Liver (tissue), 9 donors: ENCODE results near the gene MOGAT2. TPM values are rescaled to one million over a fixed set of nuclear protein-coding genes. Genes with fewer than 3 reads are reported as not detected.

ENCODE experiments used
- DNase-seq: peaks from one replicate; pipeline ENCODE4 v3.0.0-alpha.2; 2017; ENCODE audit warnings: low spot score
- H3K27ac ChIP-seq, 2 donors: one replicate each; pipeline ENCODE4 v1.7.0; 2013; ENCODE audit warnings: inconsistent platforms in 2 of 2, low read length in 2 of 2, control low read depth in 1 of 2, low read depth in 1 of 2, mild to moderate bottlenecking in 1 of 2
- H3K27me3 ChIP-seq, 4 donors: one replicate each; pipeline versions ENCODE4 v1.6.1 to v1.7.0; 2013; ENCODE audit warnings: low read length in 3 of 4, inconsistent platforms in 1 of 4, mild to moderate bottlenecking in 1 of 4, moderate library complexity in 1 of 4; ENCODE audit not compliant: control insufficient read depth in 4 of 4, insufficient read depth in 4 of 4
- H3K36me3 ChIP-seq, 4 donors: one replicate each; pipeline versions ENCODE4 v1.6.1 to v1.7.0; 2013; ENCODE audit warnings: low read length in 3 of 4, mild to moderate bottlenecking in 3 of 4, low read depth in 1 of 4, moderate library complexity in 1 of 4; ENCODE audit not compliant: control insufficient read depth in 4 of 4, insufficient read depth in 3 of 4
- H3K4me1 ChIP-seq, 4 donors: one replicate each; pipeline versions ENCODE4 v1.6.1 to v1.7.0; 2013; ENCODE audit warnings: low read length in 3 of 4, mild to moderate bottlenecking in 3 of 4, moderate library complexity in 1 of 4; ENCODE audit not compliant: control insufficient read depth in 4 of 4, insufficient read depth in 4 of 4
- H3K4me3 ChIP-seq, 3 donors: one replicate each; pipeline versions ENCODE4 v1.6.1 to v1.7.0; 2013; ENCODE audit warnings: low read length in 3 of 3, control low read depth in 1 of 3, low read depth in 1 of 3, mild to moderate bottlenecking in 1 of 3
- H3K9ac ChIP-seq, 2 donors: one replicate each; pipeline ENCODE4 v1.7.0; 2013; ENCODE audit warnings: low read length in 2 of 2, mild to moderate bottlenecking in 2 of 2, moderate library complexity in 2 of 2, control low read depth in 1 of 2, low read depth in 1 of 2
- H3K9me3 ChIP-seq, 4 donors: one replicate each; pipeline versions ENCODE4 v1.6.1 to v1.7.0; 2013; ENCODE audit warnings: low read length in 3 of 4; ENCODE audit not compliant: control insufficient read depth in 4 of 4
- EGR1 ChIP-seq, 2 donors: IDR thresholded peaks; 2 replicates each; pipeline ENCODE4 v1.6.1; 2016 to 2018; ENCODE audit warnings: antibody characterized with exemption in 2 of 2, low read depth in 2 of 2
- FOXA1 ChIP-seq: IDR thresholded peaks from 2 replicates; pipeline ENCODE4 v1.6.1; 2016; ENCODE audit warnings: antibody characterized with exemption
- FOXA2 ChIP-seq: IDR thresholded peaks from 2 replicates; pipeline ENCODE4 v1.6.1; 2016; ENCODE audit warnings: antibody characterized with exemption
- GABPA ChIP-seq, 2 donors: IDR thresholded peaks in 1 of 2; conservative IDR thresholded peaks in 1 of 2; 2 replicates each; pipeline ENCODE4 v1.6.1; 2016; ENCODE audit warnings: antibody characterized with exemption in 2 of 2, mild to moderate bottlenecking in 1 of 2, moderate library complexity in 1 of 2
- HNF4A ChIP-seq, 2 donors: conservative IDR thresholded peaks; 2 replicates each; pipeline ENCODE4 v1.6.1; 2016; ENCODE audit warnings: antibody characterized with exemption in 2 of 2, mild to moderate bottlenecking in 2 of 2
- HNF4G ChIP-seq: IDR thresholded peaks from 2 replicates; pipeline ENCODE4 v1.6.1; 2016; ENCODE audit warnings: antibody characterized with exemption
- JUND ChIP-seq, 2 donors: IDR thresholded peaks; 2 replicates each; pipeline ENCODE4 v1.6.1; 2016; ENCODE audit warnings: antibody characterized with exemption in 2 of 2
- NR2F2 ChIP-seq: IDR thresholded peaks from 2 replicates; pipeline ENCODE4 v1.6.1; 2016; ENCODE audit warnings: antibody characterized with exemption
- RAD21 ChIP-seq, 2 donors: IDR thresholded peaks; 2 replicates each; pipeline ENCODE4 v1.6.1; 2016; ENCODE audit warnings: antibody characterized with exemption in 2 of 2, mild to moderate bottlenecking in 2 of 2
- RXRA ChIP-seq, 2 donors: IDR thresholded peaks; 2 replicates each; pipeline ENCODE4 v1.6.1; 2017 to 2018; ENCODE audit warnings: antibody characterized with exemption in 2 of 2, mild to moderate bottlenecking in 1 of 2
- SP1 ChIP-seq: IDR thresholded peaks from 2 replicates; pipeline ENCODE4 v1.6.1; 2018; ENCODE audit warnings: antibody characterized with exemption, mild to moderate bottlenecking
- YY1 ChIP-seq: IDR thresholded peaks from 2 replicates; pipeline ENCODE4 v1.6.1; 2016; ENCODE audit warnings: antibody characterized with exemption, mild to moderate bottlenecking
- WGBS: extraction: QIAGEN DNeasy Blood & Tissue Kit; methylation state at CpG from one replicate; pipeline ENCODE4 v1.1.7; 2013; 5-methylcytosine and 5-hydroxymethylcytosine counted together
- polyA plus RNA-seq, 2 donors: library from polyadenylated mRNA; stranded (reverse) in 1 of 2; unstranded in 1 of 2; fragments of 200-250 nt in 1 of 2; fragments of >200 nt in 1 of 2; fragmentation: Nextera tagmentation in 1 of 2; extraction: Ambion mirVana in 1 of 2; gene quantifications; one replicate each; pipeline versions ENCODE4 v1.2.1 to v1.2.3, GENCODE V29; 2013 to 2015
- total RNA-seq, 2 donors: library from RNA; depleted of rRNA; stranded (reverse); fragments of >200 nt; gene quantifications; one replicate each; pipeline ENCODE4 v1.2.3, GENCODE V29; 2014
- TF ChIP-seq, protein P1 (sequence below): IDR thresholded peaks from 2 replicates; pipeline ENCODE4 v1.6.1; 2016; ENCODE audit warnings: antibody characterized with exemption
- TF ChIP-seq, protein P2 (sequence below): IDR thresholded peaks from 2 replicates; pipeline ENCODE4 v1.6.1; 2016; ENCODE audit warnings: antibody characterized with exemption, mild to moderate bottlenecking
- TF ChIP-seq, protein P3 (sequence below): IDR thresholded peaks from 2 replicates; pipeline ENCODE4 v1.6.1; 2016; ENCODE audit warnings: antibody characterized with exemption
- TF ChIP-seq, protein P4 (sequence below): fragments of 150-350 bp; IDR thresholded peaks from 2 replicates; pipeline ENCODE4 v1.5.1; 2017; ENCODE audit warnings: improper control_type of control experiment, low read depth, low read length; ENCODE audit not compliant: missing input control
- TF ChIP-seq, protein P5 (sequence below): IDR thresholded peaks from 2 replicates; pipeline ENCODE4 v1.6.1; 2016; ENCODE audit warnings: antibody characterized with exemption
- donor health status: healthy.
- donor health status: healthy.
- donor health status: healthy.
- donor health status: healthy.
- donor health status: healthy.

Gene MOGAT2
- total and polyA plus RNA-seq, 4 donors, result 1.0 to 92.4 (median 37.6) TPM

DNA sequence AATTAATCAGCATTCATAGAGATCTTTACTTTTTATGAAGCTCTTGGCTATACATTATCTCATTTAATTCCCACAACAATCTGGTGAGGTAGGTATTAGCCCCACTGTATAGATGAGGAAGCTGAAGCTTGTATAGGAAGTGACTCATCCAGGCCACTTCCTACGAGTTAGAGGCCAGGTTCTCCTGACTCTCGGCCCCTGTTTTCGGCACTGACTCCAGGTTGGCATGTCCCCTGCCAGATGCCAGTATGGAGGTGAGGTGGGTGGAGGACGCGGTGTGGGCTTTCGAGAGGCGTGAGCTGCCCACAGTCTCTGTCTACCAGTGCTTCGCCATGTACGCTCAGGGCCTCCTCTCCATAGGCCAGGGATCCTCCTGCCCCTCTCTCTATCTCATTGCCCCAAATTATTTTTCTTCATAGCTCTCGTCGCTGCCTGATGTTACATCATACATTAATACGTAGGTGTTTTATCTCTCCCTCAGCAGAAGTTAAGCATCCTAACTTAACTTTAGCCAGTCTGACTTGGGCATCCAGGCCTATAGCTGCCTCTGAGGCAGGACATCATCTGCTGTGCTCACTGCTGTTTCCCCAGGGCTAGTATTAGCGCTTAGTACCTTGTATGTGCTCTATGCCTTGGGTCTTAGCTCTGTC, 59.9 kb downstream of the MOGAT2 start:
- no peak overlapping the region for H3K4me3 ChIP-seq
- H3K36me3 ChIP-seq, result peaks cover 0 to 4% (median 2%) of the 10 kb centered on the region in 4 donors
- no peak overlapping the region for H3K9ac ChIP-seq
- H3K4me1 ChIP-seq, result peaks cover 6 to 82% (median 45%) of the 10 kb centered on the region in 4 donors
- 90% methylated on average over 13 of the region's 13 CpGs for WGBS
- no peak for DNase-seq
- peak overlapping the region in 1 of 2 donors; percentile 35 for H3K27ac ChIP-seq
- H3K27me3 ChIP-seq, result no peaks in the 10 kb centered on the region
- no peaks in the 10 kb centered on the region for H3K9me3 ChIP-seq
- TF ChIP-seq JUND (IDR thresholded peaks at IDR 0.05), result no peak
- no peak for TF ChIP-seq NR2F2
- TF ChIP-seq FOXA1, result no peak
- TF ChIP-seq HNF4A (conservative IDR thresholded peaks at IDR 0.05), result no peak
- TF ChIP-seq, protein P1, sequence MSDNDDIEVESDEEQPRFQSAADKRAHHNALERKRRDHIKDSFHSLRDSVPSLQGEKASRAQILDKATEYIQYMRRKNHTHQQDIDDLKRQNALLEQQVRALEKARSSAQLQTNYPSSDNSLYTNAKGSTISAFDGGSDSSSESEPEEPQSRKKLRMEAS, result no peak
- TF ChIP-seq, protein P2, sequence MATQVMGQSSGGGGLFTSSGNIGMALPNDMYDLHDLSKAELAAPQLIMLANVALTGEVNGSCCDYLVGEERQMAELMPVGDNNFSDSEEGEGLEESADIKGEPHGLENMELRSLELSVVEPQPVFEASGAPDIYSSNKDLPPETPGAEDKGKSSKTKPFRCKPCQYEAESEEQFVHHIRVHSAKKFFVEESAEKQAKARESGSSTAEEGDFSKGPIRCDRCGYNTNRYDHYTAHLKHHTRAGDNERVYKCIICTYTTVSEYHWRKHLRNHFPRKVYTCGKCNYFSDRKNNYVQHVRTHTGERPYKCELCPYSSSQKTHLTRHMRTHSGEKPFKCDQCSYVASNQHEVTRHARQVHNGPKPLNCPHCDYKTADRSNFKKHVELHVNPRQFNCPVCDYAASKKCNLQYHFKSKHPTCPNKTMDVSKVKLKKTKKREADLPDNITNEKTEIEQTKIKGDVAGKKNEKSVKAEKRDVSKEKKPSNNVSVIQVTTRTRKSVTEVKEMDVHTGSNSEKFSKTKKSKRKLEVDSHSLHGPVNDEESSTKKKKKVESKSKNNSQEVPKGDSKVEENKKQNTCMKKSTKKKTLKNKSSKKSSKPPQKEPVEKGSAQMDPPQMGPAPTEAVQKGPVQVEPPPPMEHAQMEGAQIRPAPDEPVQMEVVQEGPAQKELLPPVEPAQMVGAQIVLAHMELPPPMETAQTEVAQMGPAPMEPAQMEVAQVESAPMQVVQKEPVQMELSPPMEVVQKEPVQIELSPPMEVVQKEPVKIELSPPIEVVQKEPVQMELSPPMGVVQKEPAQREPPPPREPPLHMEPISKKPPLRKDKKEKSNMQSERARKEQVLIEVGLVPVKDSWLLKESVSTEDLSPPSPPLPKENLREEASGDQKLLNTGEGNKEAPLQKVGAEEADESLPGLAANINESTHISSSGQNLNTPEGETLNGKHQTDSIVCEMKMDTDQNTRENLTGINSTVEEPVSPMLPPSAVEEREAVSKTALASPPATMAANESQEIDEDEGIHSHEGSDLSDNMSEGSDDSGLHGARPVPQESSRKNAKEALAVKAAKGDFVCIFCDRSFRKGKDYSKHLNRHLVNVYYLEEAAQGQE, result no peak
- TF ChIP-seq GABPA (IDR thresholded peaks at IDR 0.05 in 1 of 2, conservative IDR thresholded peaks at IDR 0.05 in 1 of 2), result no peak
- TF ChIP-seq FOXA2, result no peak
- no peak for TF ChIP-seq SP1
- TF ChIP-seq, protein P3, sequence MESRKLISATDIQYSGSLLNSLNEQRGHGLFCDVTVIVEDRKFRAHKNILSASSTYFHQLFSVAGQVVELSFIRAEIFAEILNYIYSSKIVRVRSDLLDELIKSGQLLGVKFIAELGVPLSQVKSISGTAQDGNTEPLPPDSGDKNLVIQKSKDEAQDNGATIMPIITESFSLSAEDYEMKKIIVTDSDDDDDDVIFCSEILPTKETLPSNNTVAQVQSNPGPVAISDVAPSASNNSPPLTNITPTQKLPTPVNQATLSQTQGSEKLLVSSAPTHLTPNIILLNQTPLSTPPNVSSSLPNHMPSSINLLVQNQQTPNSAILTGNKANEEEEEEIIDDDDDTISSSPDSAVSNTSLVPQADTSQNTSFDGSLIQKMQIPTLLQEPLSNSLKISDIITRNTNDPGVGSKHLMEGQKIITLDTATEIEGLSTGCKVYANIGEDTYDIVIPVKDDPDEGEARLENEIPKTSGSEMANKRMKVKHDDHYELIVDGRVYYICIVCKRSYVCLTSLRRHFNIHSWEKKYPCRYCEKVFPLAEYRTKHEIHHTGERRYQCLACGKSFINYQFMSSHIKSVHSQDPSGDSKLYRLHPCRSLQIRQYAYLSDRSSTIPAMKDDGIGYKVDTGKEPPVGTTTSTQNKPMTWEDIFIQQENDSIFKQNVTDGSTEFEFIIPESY, result no peak
- TF ChIP-seq EGR1 (IDR thresholded peaks at IDR 0.05; ENCODE audit: low read depth in 2 of 2), result no peak
- TF ChIP-seq, protein P4, sequence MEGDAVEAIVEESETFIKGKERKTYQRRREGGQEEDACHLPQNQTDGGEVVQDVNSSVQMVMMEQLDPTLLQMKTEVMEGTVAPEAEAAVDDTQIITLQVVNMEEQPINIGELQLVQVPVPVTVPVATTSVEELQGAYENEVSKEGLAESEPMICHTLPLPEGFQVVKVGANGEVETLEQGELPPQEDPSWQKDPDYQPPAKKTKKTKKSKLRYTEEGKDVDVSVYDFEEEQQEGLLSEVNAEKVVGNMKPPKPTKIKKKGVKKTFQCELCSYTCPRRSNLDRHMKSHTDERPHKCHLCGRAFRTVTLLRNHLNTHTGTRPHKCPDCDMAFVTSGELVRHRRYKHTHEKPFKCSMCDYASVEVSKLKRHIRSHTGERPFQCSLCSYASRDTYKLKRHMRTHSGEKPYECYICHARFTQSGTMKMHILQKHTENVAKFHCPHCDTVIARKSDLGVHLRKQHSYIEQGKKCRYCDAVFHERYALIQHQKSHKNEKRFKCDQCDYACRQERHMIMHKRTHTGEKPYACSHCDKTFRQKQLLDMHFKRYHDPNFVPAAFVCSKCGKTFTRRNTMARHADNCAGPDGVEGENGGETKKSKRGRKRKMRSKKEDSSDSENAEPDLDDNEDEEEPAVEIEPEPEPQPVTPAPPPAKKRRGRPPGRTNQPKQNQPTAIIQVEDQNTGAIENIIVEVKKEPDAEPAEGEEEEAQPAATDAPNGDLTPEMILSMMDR, result no peak
- no peak for TF ChIP-seq RAD21 (IDR thresholded peaks at IDR 0.05)

DNA sequence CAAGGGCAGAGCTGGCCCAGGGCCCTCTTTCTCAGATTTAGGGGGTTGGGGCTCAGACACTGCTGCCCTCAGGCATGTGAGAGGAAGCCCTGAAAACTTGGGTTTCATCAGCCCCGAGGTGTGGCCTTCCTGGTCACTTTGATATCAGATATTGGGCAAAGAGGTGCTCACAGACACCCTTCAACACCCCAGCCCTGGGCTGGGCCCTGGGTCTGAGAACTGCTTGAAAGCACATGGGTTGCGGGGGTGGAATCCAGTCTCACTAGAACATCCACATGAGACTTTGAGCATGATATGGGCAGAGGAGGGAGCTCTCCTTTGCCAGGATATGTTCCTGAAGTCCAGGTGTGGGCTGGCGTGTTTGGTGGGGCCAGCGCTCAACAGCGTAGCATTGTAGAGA, 61.3 kb downstream of the MOGAT2 start:
- no peak for DNase-seq
- Histone ChIP-seq H3K4me1 (peaks cover 11 to 84% (median 53%) of the 10 kb centered on the region in 4 donors), H3K9me3 (no peaks in the 10 kb centered on the region), H3K4me3 (no peak overlapping the region), H3K27ac (no peak overlapping the region), H3K36me3 (peaks cover 0 to 4% (median 2%) of the 10 kb centered on the region in 4 donors), H3K27me3 (no peaks in the 10 kb centered on the region), H3K9ac (no peak overlapping the region)
- 89% methylated on average over 5 of the region's 5 CpGs for WGBS
- TF ChIP-seq, protein P2, result no peak
- TF ChIP-seq FOXA2 (no peak), YY1 (no peak), HNF4G (no peak), FOXA1 (no peak), JUND (IDR thresholded peaks at IDR 0.05) (no peak), RXRA (IDR thresholded peaks at IDR 0.05) (no peak), EGR1 (IDR thresholded peaks at IDR 0.05; ENCODE audit: low read depth in 2 of 2) (no peak)
- TF ChIP-seq, protein P5, sequence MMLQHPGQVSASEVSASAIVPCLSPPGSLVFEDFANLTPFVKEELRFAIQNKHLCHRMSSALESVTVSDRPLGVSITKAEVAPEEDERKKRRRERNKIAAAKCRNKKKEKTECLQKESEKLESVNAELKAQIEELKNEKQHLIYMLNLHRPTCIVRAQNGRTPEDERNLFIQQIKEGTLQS, result no peak
- TF ChIP-seq, protein P1, result no peak
- TF ChIP-seq, protein P3, result no peak
